GM20000 (cell line): ENCODE measurements around the gene UVRAG.
"Not testable (repeated sequence)": the region's sequence is repeated elsewhere in the genome, so short reads cannot be mapped to it uniquely, and the experiment has no call there.

Experiments used
- DNase-seq: peaks from one replicate; pipeline ENCODE4 v3.0.0; 2012; ENCODE audit warnings: low spot score
- TF ChIP-seq, protein P1 (sequence below): IDR thresholded peaks from 2 replicates; pipeline ENCODE4 v1.5.1; 2012; ENCODE audit warnings: mild to moderate bottlenecking, control low read depth; ENCODE audit errors: extremely low read depth, missing control alignments

UVRAG gene

GRCh38 chr11:75969626-75970308 lies 154.8 kb downstream of the UVRAG start:
- no peak for DNase-seq

GRCh38 chr11:75973710-75974109 lies 158.7 kb downstream of the UVRAG start:
- not testable (repeated sequence) for DNase-seq

More at GRCh38 chr11:75969626-75970308, 154.8 kb downstream of the UVRAG start:
- TF ChIP-seq, protein P1, sequence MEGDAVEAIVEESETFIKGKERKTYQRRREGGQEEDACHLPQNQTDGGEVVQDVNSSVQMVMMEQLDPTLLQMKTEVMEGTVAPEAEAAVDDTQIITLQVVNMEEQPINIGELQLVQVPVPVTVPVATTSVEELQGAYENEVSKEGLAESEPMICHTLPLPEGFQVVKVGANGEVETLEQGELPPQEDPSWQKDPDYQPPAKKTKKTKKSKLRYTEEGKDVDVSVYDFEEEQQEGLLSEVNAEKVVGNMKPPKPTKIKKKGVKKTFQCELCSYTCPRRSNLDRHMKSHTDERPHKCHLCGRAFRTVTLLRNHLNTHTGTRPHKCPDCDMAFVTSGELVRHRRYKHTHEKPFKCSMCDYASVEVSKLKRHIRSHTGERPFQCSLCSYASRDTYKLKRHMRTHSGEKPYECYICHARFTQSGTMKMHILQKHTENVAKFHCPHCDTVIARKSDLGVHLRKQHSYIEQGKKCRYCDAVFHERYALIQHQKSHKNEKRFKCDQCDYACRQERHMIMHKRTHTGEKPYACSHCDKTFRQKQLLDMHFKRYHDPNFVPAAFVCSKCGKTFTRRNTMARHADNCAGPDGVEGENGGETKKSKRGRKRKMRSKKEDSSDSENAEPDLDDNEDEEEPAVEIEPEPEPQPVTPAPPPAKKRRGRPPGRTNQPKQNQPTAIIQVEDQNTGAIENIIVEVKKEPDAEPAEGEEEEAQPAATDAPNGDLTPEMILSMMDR = no peak

- not testable (repeated sequence) for DNase-seq
Measured at GRCh38 chr11:75979075-75979474, 164.1 kb downstream of the UVRAG start.

DNA sequence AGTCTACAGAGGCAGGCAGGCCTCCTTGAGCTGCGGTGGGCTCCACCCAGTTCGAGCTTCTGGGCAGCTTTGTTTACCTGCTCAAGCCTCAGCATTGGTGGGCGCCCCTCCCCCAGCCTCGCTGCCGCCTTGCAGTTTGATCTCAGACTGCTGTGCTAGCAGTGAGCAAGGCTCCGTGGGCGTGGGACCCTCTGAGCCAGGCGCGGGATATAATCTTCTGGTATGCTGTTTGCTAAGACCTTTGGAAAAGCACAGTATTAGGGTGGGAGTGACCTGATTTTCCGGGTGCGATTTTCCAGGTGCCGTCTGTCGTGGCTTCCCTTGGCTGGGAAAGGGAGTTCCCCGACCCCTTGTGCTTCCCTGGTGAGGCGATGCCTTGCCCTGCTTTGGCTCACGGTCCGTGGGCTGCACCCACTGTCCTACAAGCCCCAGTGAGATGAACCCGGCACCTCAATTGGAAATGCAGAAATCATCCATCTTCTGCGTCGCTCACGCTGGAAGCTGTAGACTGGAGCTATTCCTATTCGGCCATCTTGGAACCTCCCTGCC lies 164.5 kb downstream of the UVRAG start:
- DNase-seq = not testable (repeated sequence)

GRCh38 chr11:75980031-75980430 lies 165.0 kb downstream of the UVRAG start:
- TF ChIP-seq, protein P1 = no peak
- DNase-seq = no peak

DNA sequence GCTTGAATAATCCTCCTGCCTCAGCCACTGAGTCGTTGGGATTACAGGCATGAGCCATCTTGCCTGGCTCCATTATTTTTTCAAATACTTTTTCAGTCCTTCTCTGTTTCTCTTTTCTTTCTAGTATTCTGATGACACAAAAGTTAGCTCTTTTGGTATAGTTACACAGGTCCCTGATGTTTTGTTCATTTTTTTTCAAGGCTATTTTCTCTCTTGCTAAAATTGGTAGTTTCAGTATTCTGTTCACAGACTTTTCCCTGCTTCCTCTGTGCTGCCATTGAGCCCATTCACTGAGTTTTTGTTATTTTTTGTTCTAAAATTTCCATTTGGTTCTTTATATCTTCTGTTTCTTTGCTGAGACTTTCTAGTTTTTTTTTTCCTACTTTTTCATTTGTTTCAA lies 166.5 kb downstream of the UVRAG start:
- DNase-seq = peak; percentile 14
- TF ChIP-seq, protein P1 = no peak

- TF ChIP-seq, protein P1 = no peak
- peak; percentile 4 for DNase-seq
Measured at GRCh38 chr11:75982309-75982708, 167.3 kb downstream of the UVRAG start.

- TF ChIP-seq, protein P1 = no peak
- no peak for DNase-seq
Measured at GRCh38 chr11:75986966-75987365, 172.0 kb downstream of the UVRAG start.

DNA sequence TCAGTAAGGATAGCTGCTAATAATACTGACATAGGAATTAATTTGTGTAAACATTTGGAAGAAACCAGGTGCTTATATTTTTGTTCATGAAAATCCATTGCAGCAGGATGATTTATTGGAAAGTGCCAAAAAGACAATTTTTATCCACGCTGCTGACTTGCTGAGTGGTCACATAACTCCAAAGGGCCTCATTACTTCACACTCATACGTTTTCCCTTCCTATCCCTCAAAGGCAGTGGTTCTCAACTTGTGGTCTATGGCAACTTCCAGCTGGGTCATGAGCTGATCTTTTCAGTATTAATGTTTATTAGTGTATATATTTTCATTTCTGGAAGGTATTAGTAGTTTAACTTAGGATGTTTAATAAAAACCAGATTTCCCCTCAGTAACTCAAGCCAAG lies 178.1 kb downstream of the UVRAG start:
- no peak for DNase-seq

More for the DNA sequence above, 178.1 kb downstream of the UVRAG start:
- TF ChIP-seq, protein P1 = no peak
